ENCODE measurements around the gene ADAM12.

Gene ADAM12

GRCh38 chr10:126407831-126408230 is 19.6 kb upstream of the ADAM12 start:
- DNase-seq (ENCODE audit: insufficient read length, low spot score) (no peak), FAIRE-seq (no peak)
- no peak for TF ChIP-seq PAX5 (IDR thresholded peaks at IDR 0.05; ENCODE audit: insufficient read depth, low read length, severe bottlenecking)
- no peak for TF ChIP-seq SPI1 (IDR thresholded peaks at IDR 0.05; ENCODE audit: low read depth, low read length)
- TF ChIP-seq POLR2AphosphoS5 (IDR thresholded peaks at IDR 0.05; ENCODE audit: low read depth, low read length): no peak
- no peak for TF ChIP-seq POLR2A (IDR thresholded peaks at IDR 0.05; ENCODE audit: low read depth, low read length)
- TF ChIP-seq TAF1 (IDR thresholded peaks at IDR 0.05; ENCODE audit: low read depth, low read length): no peak

- TF ChIP-seq POU2F2 (IDR thresholded peaks at IDR 0.05; ENCODE audit: low read depth, low read length) (no peak), SPI1 (IDR thresholded peaks at IDR 0.05; ENCODE audit: low read depth, low read length) (no peak), PAX5 (IDR thresholded peaks at IDR 0.05; ENCODE audit: insufficient read depth, low read length, severe bottlenecking) (no peak), POLR2A (IDR thresholded peaks at IDR 0.05; ENCODE audit: low read depth, low read length) (no peak), POLR2AphosphoS5 (IDR thresholded peaks at IDR 0.05; ENCODE audit: low read depth, low read length) (no peak), TAF1 (IDR thresholded peaks at IDR 0.05; ENCODE audit: low read depth, low read length) (no peak)
- FAIRE-seq (no peak), DNase-seq (ENCODE audit: insufficient read length, low spot score) (no peak)
Observed at GRCh38 chr10:126405239-126405775, 17.0 kb upstream of the ADAM12 start.

- TF ChIP-seq POLR2A (IDR thresholded peaks at IDR 0.05; ENCODE audit: low read depth, low read length): no peak
- no peak for TF ChIP-seq POLR2AphosphoS5 (IDR thresholded peaks at IDR 0.05; ENCODE audit: low read depth, low read length)
- no peak for TF ChIP-seq TAF1 (IDR thresholded peaks at IDR 0.05; ENCODE audit: low read depth, low read length)
- no peak for TF ChIP-seq POU2F2 (IDR thresholded peaks at IDR 0.05; ENCODE audit: low read depth, low read length)
- FAIRE-seq: no peak
- DNase-seq (ENCODE audit: insufficient read length, low spot score): no peak
Observed at GRCh38 chr10:126402721-126403695, 14.7 kb upstream of the ADAM12 start.

DNA sequence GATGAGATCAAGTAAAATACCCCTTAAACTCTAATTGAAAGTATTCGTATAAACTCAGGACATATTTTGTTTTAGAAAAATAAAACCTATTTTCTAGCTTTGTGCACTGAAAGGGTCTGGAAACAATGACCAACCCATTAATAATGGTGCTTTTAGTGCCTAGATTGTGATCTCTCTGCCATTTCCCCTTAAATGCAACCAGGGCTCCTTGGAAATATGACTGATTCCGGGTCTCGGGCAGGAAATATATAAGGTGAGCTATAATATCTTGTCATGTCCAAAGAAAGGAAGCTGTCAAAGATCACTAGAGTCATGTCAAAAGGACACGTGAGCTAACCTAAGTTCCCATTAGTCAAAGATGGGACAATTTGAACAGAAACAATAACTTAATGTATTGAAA is 12.4 kb upstream of the ADAM12 start:
- no peak for TF ChIP-seq PAX5 (IDR thresholded peaks at IDR 0.05; ENCODE audit: insufficient read depth, low read length, severe bottlenecking)
- no peak for TF ChIP-seq TAF1 (IDR thresholded peaks at IDR 0.05; ENCODE audit: low read depth, low read length)
- TF ChIP-seq POLR2A (IDR thresholded peaks at IDR 0.05; ENCODE audit: low read depth, low read length): no peak
- TF ChIP-seq POLR2AphosphoS5 (IDR thresholded peaks at IDR 0.05; ENCODE audit: low read depth, low read length): no peak
- TF ChIP-seq SPI1 (IDR thresholded peaks at IDR 0.05; ENCODE audit: low read depth, low read length): no peak
- no peak for TF ChIP-seq POU2F2 (IDR thresholded peaks at IDR 0.05; ENCODE audit: low read depth, low read length)
- FAIRE-seq (no peak), DNase-seq (ENCODE audit: insufficient read length, low spot score) (no peak)

GRCh38 chr10:126398924-126399323 is 10.6 kb upstream of the ADAM12 start:
- FAIRE-seq: no peak
- no peak for TF ChIP-seq POU2F2 (IDR thresholded peaks at IDR 0.05; ENCODE audit: low read depth, low read length)
- no peak for TF ChIP-seq POLR2AphosphoS5 (IDR thresholded peaks at IDR 0.05; ENCODE audit: low read depth, low read length)
- TF ChIP-seq PAX5 (IDR thresholded peaks at IDR 0.05; ENCODE audit: insufficient read depth, low read length, severe bottlenecking): no peak
- TF ChIP-seq POLR2A (IDR thresholded peaks at IDR 0.05; ENCODE audit: low read depth, low read length): no peak
- no peak for TF ChIP-seq TAF1 (IDR thresholded peaks at IDR 0.05; ENCODE audit: low read depth, low read length)
- no peak for TF ChIP-seq SPI1 (IDR thresholded peaks at IDR 0.05; ENCODE audit: low read depth, low read length)
- no peak for DNase-seq (ENCODE audit: insufficient read length, low spot score)

DNA sequence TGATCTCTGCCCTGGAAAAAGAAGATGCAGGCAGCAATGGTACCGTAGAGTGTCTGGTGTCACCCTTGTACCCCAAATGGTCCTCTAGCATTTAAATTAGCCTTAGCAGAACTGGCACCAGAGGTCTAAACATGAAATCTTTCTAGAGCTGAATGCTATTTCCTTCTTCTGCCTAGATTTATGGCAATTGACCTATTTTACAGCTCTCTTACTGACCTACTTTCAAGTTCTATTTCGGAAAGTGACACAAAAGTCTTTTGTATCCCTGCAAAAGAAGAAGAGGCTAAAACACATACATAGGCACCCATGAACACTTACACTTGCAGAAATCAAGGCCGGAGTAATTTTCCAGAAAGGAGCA is 10.1 kb upstream of the ADAM12 start:
- TF ChIP-seq TAF1 (IDR thresholded peaks at IDR 0.05; ENCODE audit: low read depth, low read length) (no peak), SPI1 (IDR thresholded peaks at IDR 0.05; ENCODE audit: low read depth, low read length) (no peak), PAX5 (IDR thresholded peaks at IDR 0.05; ENCODE audit: insufficient read depth, low read length, severe bottlenecking) (no peak), POLR2A (IDR thresholded peaks at IDR 0.05; ENCODE audit: low read depth, low read length) (no peak), POU2F2 (IDR thresholded peaks at IDR 0.05; ENCODE audit: low read depth, low read length) (no peak), POLR2AphosphoS5 (IDR thresholded peaks at IDR 0.05; ENCODE audit: low read depth, low read length) (no peak)
- FAIRE-seq (no peak), DNase-seq (ENCODE audit: insufficient read length, low spot score) (no peak)

GRCh38 chr10:126397640-126398382 is 9.5 kb upstream of the ADAM12 start:
- FAIRE-seq: no peak
- TF ChIP-seq POU2F2 (IDR thresholded peaks at IDR 0.05; ENCODE audit: low read depth, low read length) (no peak), TAF1 (IDR thresholded peaks at IDR 0.05; ENCODE audit: low read depth, low read length) (no peak), SPI1 (IDR thresholded peaks at IDR 0.05; ENCODE audit: low read depth, low read length) (no peak), POLR2AphosphoS5 (IDR thresholded peaks at IDR 0.05; ENCODE audit: low read depth, low read length) (no peak)
- no peak for DNase-seq (ENCODE audit: insufficient read length, low spot score)

- no peak for DNase-seq (ENCODE audit: insufficient read length, low spot score)
- no peak for FAIRE-seq
- TF ChIP-seq POLR2AphosphoS5 (IDR thresholded peaks at IDR 0.05; ENCODE audit: low read depth, low read length): no peak
- TF ChIP-seq TAF1 (IDR thresholded peaks at IDR 0.05; ENCODE audit: low read depth, low read length): no peak
- TF ChIP-seq PAX5 (IDR thresholded peaks at IDR 0.05; ENCODE audit: insufficient read depth, low read length, severe bottlenecking): no peak
- TF ChIP-seq SPI1 (IDR thresholded peaks at IDR 0.05; ENCODE audit: low read depth, low read length): no peak
- TF ChIP-seq POLR2A (IDR thresholded peaks at IDR 0.05; ENCODE audit: low read depth, low read length): no peak
- no peak for TF ChIP-seq POU2F2 (IDR thresholded peaks at IDR 0.05; ENCODE audit: low read depth, low read length)
Observed at GRCh38 chr10:126397156-126397555, 8.9 kb upstream of the ADAM12 start.

- FAIRE-seq: no peak
- TF ChIP-seq POU2F2 (IDR thresholded peaks at IDR 0.05; ENCODE audit: low read depth, low read length) (no peak), SPI1 (IDR thresholded peaks at IDR 0.05; ENCODE audit: low read depth, low read length) (no peak), PAX5 (IDR thresholded peaks at IDR 0.05; ENCODE audit: insufficient read depth, low read length, severe bottlenecking) (no peak), TAF1 (IDR thresholded peaks at IDR 0.05; ENCODE audit: low read depth, low read length) (no peak), POLR2AphosphoS5 (IDR thresholded peaks at IDR 0.05; ENCODE audit: low read depth, low read length) (no peak), POLR2A (IDR thresholded peaks at IDR 0.05; ENCODE audit: low read depth, low read length) (no peak)
- no peak for DNase-seq (ENCODE audit: insufficient read length, low spot score)
Observed at GRCh38 chr10:126394948-126395347, 6.7 kb upstream of the ADAM12 start.

All from GM12891 (cell line).